ENCODE results near the gene MVB12A.

GRCh38 chr19:17429641-17430113 is 9.8 kb downstream of the MVB12A start:
- TF ChIP-seq TBP (IDR thresholded peaks at IDR 0.05; ENCODE audit: low read depth, low read length) (no peak), TAF1 (IDR thresholded peaks at IDR 0.05; ENCODE audit: low read depth, low read length) (no peak), USF2 (IDR thresholded peaks at IDR 0.05; ENCODE audit: low read length) (no peak), YY1 (IDR thresholded peaks at IDR 0.05; ENCODE audit: low read depth, low read length) (no peak), CTCF (IDR thresholded peaks at IDR 0.05; ENCODE audit: control extremely low read depth in 1 of 3, insufficient read depth in 1 of 3, low read depth in 1 of 3, low read length in 3 of 3) (no peak), RXRA (IDR thresholded peaks at IDR 0.05; ENCODE audit: insufficient read depth, low read depth, low read length) (no peak), NRF1 (IDR thresholded peaks at IDR 0.05; ENCODE audit: low read depth, low read length) (no peak), POLR2AphosphoS5 (IDR thresholded peaks at IDR 0.05; ENCODE audit: low read depth, low read length) (no peak), POLR2A (IDR thresholded peaks at IDR 0.05; ENCODE audit: control extremely low read depth in 1 of 2, low read depth in 2 of 2, low read length in 2 of 2) (no peak), EZH2 (IDR thresholded peaks at IDR 0.05; ENCODE audit: low read depth, low read length, severe bottlenecking) (no peak), EP300 (IDR thresholded peaks at IDR 0.05; ENCODE audit: borderline replicate concordance in 1 of 2, low read depth in 2 of 2, low read length in 2 of 2) (no peak)
